Activated T-helper 2 cell treated with anti-CD3 and anti-CD28 coated beads, Interferon-gamma antibody, Interleukin-2, Interleukin-4, amounts not matched to agents 10 μg/mL and 5 μg/mL and 100 μg/mL, durations not matched to agents 14 hours and 24 hours and 36 hours (primary cell): Measurements from ENCODE around the gene PPP1R2B. TPM values are rescaled to one million over a fixed set of nuclear protein-coding genes. Genes with fewer than 3 reads are reported as not detected.
"Not testable (repeated sequence)": the region's sequence is repeated elsewhere in the genome, so short reads cannot be mapped to it uniquely, and the experiment has no call there.

ENCODE experiments used
- DNase-seq: peaks from one replicate; pipeline ENCODE4 v3.0.0; 2021; ENCODE audit warnings: low spot score
- H3K27ac Mint-ChIP-seq: one replicate; pipeline ENCODE4 v1.8.0; 2021; ENCODE audit warnings: mixed read lengths
- H3K27me3 Mint-ChIP-seq: one replicate; pipeline ENCODE4 v1.8.0; 2021; ENCODE audit warnings: low read depth, mixed read lengths
- H3K36me3 Mint-ChIP-seq: one replicate; pipeline ENCODE4 v1.8.0; 2021; ENCODE audit warnings: low read depth, mixed read lengths
- H3K4me1 Mint-ChIP-seq: one replicate; pipeline ENCODE4 v1.8.0; 2021; ENCODE audit warnings: low read depth, mixed read lengths
- H3K4me3 Mint-ChIP-seq: one replicate; pipeline ENCODE4 v1.8.0; 2021; ENCODE audit warnings: low read depth, mild to moderate bottlenecking, moderate library complexity, mixed read lengths
- H3K9me3 Mint-ChIP-seq: one replicate; pipeline ENCODE4 v1.8.0; 2021; ENCODE audit warnings: mixed read lengths
- intact Hi-C: fragments of 100-400 bp; cut with micrococcal nuclease; formaldehyde crosslinking; loops from one replicate; pipeline ENCODE4 v1.15.1; 2023
- total RNA-seq: library from RNA; stranded (reverse); gene quantifications from 2 replicates; pipeline ENCODE4 v1.2.3, GENCODE V29; 2022

Gene PPP1R2B
- total RNA-seq, 1 donor from 2014 or later = 0.66 TPM

DNA sequence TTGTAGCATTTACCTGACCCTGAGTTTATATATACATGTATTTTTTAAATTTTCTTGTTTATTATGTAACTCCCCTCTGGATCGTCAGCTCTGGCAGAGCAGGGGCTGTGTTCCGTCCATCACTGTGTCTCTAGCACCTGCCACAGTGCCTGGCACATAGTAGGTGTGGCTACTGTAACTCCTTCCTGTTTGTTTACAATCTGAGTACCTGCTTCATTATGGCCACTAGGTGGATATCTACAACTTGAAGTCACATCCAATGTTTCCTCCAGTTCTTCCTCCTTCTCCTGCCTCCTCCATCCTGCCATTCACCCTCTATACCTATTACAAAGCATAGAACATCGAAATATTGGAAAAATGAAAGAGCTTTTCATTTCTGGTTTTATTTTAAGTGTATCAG is 14.2 kb upstream of the PPP1R2B start:
- H3K4me1 Mint-ChIP-seq = peaks cover 8% of the 10 kb centered on the region
- no peak overlapping the region for H3K4me3 Mint-ChIP-seq
- intact Hi-C loops = loop anchor here (10.0 kb wide), 1 partner anchor 299 kb away; no protein-coding TSS in a partner anchor
- H3K27me3 Mint-ChIP-seq = peaks cover 2% of the 10 kb centered on the region
- H3K36me3 Mint-ChIP-seq = no peaks in the 10 kb centered on the region
- H3K9me3 Mint-ChIP-seq = no peaks in the 10 kb centered on the region
- H3K27ac Mint-ChIP-seq = no peak overlapping the region
- DNase-seq = no peak

DNA sequence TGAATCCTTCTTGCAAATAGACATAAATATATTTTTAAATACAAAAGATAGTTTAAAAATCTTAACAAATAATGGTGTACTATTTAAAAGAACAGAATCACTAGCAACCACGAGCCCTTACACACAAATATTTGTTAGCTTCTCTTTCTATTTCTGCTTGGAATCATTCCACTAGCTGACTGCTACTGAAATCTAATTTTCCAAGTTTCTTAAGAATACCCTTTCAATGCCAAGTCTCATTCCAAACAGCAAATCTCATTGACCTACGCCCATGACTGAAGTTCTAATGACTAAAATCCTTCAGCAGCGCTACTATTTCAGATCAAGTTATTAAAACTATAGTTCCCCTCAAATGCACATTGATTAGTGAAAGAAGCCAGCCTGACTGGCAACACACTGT is 13.2 kb upstream of the PPP1R2B start:
- intact Hi-C loops = loop anchor here (10.0 kb wide), 1 partner anchor 298 kb away; no protein-coding TSS in a partner anchor
- H3K4me1 Mint-ChIP-seq = peaks cover 8% of the 10 kb centered on the region

DNA sequence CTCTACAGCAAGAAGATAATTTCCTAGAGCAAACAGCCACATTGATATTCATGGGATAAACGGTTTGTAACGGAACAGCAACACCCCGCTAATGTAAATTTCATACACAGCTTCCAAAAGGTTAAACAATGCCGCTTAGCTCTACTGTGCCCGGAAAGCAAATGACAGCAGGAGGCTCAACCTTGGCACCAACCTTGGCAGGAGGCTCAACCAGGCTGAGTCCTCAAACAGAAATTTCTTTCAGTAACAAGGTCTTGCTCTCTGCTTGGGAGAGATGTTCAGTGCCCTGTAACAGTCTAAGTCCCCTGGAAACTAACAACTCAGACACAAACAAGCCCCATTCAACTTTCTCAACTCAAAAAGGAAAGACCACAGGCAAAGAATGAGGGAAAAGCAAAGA is 11.1 kb upstream of the PPP1R2B start:
- no peaks in the 10 kb centered on the region for H3K36me3 Mint-ChIP-seq
- no peak overlapping the region for H3K27ac Mint-ChIP-seq
- intact Hi-C loops = loop anchor here (10.0 kb wide), 1 partner anchor 296 kb away; no protein-coding TSS in a partner anchor
- H3K9me3 Mint-ChIP-seq = no peaks in the 10 kb centered on the region
- no peak overlapping the region for H3K4me3 Mint-ChIP-seq
- peaks cover 3% of the 10 kb centered on the region for H3K4me1 Mint-ChIP-seq
- DNase-seq = no peak
- peaks cover 2% of the 10 kb centered on the region for H3K27me3 Mint-ChIP-seq

More for the DNA sequence above, 13.2 kb upstream of the PPP1R2B start:
- Mint-ChIP-seq H3K36me3 (no peaks in the 10 kb centered on the region), H3K4me3 (no peak overlapping the region), H3K27me3 (peaks cover 2% of the 10 kb centered on the region), H3K9me3 (no peaks in the 10 kb centered on the region), H3K27ac (no peak overlapping the region)
- no peak for DNase-seq

DNA sequence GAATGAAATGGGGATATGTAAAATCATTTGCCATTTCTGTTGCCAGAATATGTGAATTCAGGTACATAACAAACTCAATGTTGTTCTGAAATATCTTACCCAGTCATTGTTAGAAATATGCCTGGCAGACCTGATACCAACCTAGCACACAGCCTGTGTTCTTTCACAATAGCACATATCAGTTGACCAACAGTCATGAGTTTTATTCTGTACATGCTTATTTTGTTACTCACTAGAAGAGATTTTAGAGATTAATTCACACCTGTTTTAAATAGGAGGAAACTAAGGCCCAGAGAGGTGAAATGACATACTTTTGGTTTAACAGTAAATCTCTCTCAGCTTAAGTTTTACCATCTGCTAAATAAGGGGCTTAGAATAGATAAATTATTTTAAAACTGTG is 8.4 kb upstream of the PPP1R2B start:
- DNase-seq = no peak
- intact Hi-C loops = no loop called here
- Mint-ChIP-seq H3K27ac (no peak overlapping the region), H3K9me3 (no peaks in the 10 kb centered on the region), H3K4me3 (no peak overlapping the region), H3K27me3 (peaks cover 2% of the 10 kb centered on the region), H3K36me3 (no peaks in the 10 kb centered on the region), H3K4me1 (no peaks in the 10 kb centered on the region)

DNA sequence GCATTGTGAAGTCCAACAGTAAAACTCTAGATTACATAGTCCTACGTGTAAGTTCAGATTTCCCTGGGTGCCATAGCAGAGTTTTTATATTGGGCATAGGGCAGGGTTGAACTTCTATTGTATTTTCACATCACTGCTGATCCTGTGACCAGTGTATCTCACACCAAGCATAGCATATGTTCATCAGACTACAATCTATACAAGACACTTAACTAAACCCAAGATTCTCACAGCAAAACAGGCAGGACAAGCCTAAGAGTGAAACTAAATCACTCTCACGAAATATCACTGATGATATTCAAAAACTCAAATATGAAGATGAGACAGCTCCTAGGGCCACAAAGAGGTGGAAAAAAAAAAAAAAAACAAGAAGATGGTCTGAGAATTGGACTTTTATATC is 3.2 kb upstream of the PPP1R2B start:
- peaks cover 14% of the 10 kb centered on the region for H3K9me3 Mint-ChIP-seq

DNA sequence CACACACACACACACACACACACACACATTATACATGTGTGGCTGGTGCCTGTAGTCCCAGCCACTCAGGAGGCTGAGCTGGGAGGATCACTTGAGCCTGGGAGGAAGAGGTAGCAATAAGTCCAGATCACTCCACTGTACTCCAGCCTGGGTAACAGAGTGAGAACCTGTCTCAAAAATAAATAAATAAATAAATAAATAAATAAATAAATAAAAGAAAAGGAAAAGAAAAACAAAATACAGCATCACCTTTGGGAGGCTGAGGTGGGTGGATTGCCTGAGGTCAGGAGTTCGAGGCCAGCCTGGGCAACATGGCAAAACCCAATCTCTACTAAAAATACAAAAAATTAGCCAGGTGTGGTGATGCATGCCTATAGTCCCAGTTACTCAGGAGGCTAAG is 1.6 kb upstream of the PPP1R2B start:
- peaks cover 20% of the 10 kb centered on the region for H3K27me3 Mint-ChIP-seq
- intact Hi-C loops, H3K27ac Mint-ChIP-seq, H3K4me3 Mint-ChIP-seq, H3K4me1 Mint-ChIP-seq, H3K36me3 Mint-ChIP-seq, DNase-seq: not testable (repeated sequence)
- H3K9me3 Mint-ChIP-seq = peaks cover 21% of the 10 kb centered on the region

More for the DNA sequence above, 3.2 kb upstream of the PPP1R2B start:
- Mint-ChIP-seq H3K27me3 (peaks cover 17% of the 10 kb centered on the region), H3K4me1 (no peaks in the 10 kb centered on the region), H3K36me3 (peaks cover 6% of the 10 kb centered on the region), H3K4me3 (no peak overlapping the region), H3K27ac (no peak overlapping the region)
- intact Hi-C loops = no loop called here
- DNase-seq = no peak

DNA sequence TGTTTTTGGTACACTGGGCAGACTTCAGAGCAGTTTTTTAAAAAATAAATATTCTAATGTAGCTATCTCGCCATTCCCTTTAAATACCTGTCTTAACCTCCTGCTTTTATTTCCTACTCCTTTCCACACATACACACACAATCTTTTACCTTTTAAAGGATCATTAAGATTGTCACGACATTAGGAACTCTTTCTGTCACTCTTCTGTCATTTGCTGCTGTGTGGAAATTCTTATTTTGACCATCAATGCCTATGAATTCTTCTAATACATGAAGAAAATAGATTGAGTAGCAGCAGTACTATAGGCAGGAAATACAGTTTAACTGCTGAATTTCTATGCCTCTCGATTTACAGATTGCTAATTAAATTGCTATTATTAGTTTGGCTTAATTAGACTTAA is 1.8 kb downstream of the PPP1R2B start:
- peaks cover 3% of the 10 kb centered on the region for H3K4me1 Mint-ChIP-seq
- H3K27ac Mint-ChIP-seq = no peak overlapping the region
- H3K4me3 Mint-ChIP-seq = no peak overlapping the region
- intact Hi-C loops = no loop called here
- peaks cover 17% of the 10 kb centered on the region for H3K36me3 Mint-ChIP-seq
- DNase-seq = no peak
- peaks cover 43% of the 10 kb centered on the region for H3K9me3 Mint-ChIP-seq
- peaks cover 29% of the 10 kb centered on the region for H3K27me3 Mint-ChIP-seq

DNA sequence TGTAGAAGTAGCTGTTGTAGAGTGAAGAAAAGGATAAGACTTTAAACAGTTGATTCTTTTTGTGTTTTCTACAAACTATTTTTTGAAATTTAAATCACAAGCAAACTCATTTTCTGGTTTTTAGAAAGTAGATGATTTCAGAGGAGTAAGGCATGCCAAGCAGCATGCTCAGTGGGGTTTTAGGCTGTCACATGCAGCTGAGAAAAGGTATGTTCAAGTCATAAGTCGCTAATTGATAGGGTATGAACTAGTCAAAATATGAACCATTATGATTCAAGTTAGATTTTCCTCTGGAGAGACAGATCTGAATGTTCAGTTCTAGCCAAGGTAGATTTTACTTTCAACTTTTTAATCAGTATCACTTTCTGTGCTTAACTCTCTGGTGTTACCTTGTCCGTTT is 3.0 kb downstream of the PPP1R2B start:
- H3K27ac Mint-ChIP-seq, intact Hi-C loops, DNase-seq, H3K4me3 Mint-ChIP-seq, H3K4me1 Mint-ChIP-seq: not testable (repeated sequence)
- peaks cover 37% of the 10 kb centered on the region for H3K9me3 Mint-ChIP-seq
- H3K27me3 Mint-ChIP-seq = peaks cover 26% of the 10 kb centered on the region
- H3K36me3 Mint-ChIP-seq = peaks cover 17% of the 10 kb centered on the region

DNA sequence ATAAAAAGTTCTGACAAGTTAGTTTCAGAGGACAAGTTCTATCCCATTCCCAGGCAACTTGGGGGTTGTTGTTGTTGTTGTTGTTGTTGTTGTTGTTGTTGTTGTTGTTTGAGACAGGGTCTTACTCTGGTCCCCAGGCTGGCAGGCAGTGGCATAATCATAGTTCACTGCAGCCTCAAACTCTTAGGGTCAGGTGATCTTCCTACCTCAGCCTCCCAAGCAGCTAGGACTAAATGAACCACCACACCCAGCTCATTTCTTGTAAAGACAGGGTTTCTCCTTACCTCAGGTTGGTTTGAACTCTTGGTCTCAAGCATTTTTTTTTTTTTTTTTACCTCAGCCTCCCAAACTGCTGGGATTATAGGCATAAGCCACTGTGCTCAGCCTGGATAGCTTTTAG is 15.3 kb downstream of the PPP1R2B start:
- H3K4me1 Mint-ChIP-seq = peaks cover 21% of the 10 kb centered on the region

DNA sequence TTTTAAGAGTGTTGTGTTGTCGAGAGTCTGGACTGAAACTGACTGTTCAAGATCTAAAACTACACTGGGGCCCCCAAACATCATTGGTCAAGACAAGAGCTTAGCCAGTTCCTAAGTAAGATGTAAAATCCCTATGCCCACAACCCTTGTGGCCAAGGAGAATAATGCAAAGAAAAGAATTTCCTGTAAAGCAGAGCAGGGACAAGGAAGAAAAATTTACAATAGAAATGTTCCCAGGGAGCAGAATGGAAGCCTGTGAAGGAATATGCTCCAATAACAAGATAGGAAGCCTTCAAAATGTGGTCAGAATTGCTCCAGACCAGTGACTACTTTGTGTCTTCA is 20.4 kb downstream of the PPP1R2B start:
- intact Hi-C loops = loop anchor here (1.0 to 2.0 kb wide), 2 partner anchors 50 to 155 kb away; no protein-coding TSS in a partner anchor
- H3K9me3 Mint-ChIP-seq = peaks cover 39% of the 10 kb centered on the region
- no peak overlapping the region for H3K4me3 Mint-ChIP-seq
- no peak for DNase-seq
- peaks cover 17% of the 10 kb centered on the region for H3K4me1 Mint-ChIP-seq
- H3K36me3 Mint-ChIP-seq = peaks cover 18% of the 10 kb centered on the region
- no peak overlapping the region for H3K27ac Mint-ChIP-seq
- no peaks in the 10 kb centered on the region for H3K27me3 Mint-ChIP-seq

More for the DNA sequence above, 15.3 kb downstream of the PPP1R2B start:
- DNase-seq = no peak
- no peaks in the 10 kb centered on the region for H3K27me3 Mint-ChIP-seq
- H3K36me3 Mint-ChIP-seq = peaks cover 7% of the 10 kb centered on the region
- intact Hi-C loops = no loop called here
- H3K4me3 Mint-ChIP-seq = no peak overlapping the region
- H3K27ac Mint-ChIP-seq = no peak overlapping the region
- peaks cover 11% of the 10 kb centered on the region for H3K9me3 Mint-ChIP-seq

DNA sequence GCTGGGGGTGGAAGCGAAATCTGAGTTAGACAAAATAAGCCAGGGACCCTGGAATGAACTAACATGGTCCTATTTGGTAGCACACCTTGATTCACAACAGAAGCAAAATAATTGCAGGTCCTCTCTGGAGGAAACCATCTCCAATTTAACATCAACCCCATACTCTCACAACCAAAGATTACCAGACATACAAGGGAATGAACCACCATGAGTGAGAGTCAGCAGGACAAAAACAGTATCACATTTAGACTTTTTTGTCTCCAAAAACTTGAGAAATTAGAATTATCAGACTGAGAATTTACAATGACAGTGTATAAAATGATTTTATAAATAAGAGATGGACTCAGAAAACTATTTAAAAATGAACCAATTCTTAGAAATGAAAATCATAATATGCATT is 21.1 kb downstream of the PPP1R2B start:
- H3K4me1 Mint-ChIP-seq = peaks cover 17% of the 10 kb centered on the region
- no peak overlapping the region for H3K4me3 Mint-ChIP-seq
- H3K9me3 Mint-ChIP-seq = peaks cover 39% of the 10 kb centered on the region
- H3K27ac Mint-ChIP-seq = no peak overlapping the region
- DNase-seq = no peak
- H3K27me3 Mint-ChIP-seq = no peaks in the 10 kb centered on the region
- H3K36me3 Mint-ChIP-seq = peaks cover 18% of the 10 kb centered on the region
- intact Hi-C loops = loop anchor here (2.0 kb wide), 1 partner anchor 50 kb away; no protein-coding TSS in a partner anchor

DNA sequence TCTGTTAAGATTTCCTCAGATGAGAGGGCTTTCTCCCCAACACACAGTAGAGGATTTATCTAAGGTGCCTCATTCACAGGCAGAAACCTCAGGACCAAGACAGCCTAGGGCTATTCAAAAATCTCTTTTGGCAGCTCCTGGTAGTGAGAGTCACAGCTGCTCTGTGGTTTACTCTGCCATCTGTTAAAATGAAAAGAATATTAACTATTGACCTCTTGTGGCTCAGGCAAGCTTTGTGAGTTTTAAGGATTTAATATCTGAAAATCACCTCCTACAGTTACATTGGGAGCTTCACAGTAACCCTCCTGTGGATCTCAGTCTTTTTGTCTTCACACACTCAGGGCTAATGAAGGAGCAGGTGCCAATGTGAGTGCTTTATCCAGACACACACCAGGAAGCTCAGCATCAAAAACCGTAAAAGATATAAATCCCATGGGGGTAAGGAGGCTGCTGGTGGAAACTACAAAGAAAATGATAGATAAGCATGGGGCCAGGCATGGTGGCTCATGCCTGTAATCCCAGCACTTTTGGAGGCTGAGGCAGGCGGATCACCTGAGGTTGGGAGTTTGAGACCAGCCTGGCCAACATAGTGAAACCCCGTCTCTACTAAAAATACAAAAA is 29.7 kb downstream of the PPP1R2B start:
- intact Hi-C loops = no loop called here
- Mint-ChIP-seq H3K9me3 (no peaks in the 10 kb centered on the region), H3K4me3 (no peak overlapping the region), H3K4me1 (no peaks in the 10 kb centered on the region), H3K27me3 (peaks cover 14% of the 10 kb centered on the region), H3K36me3 (no peaks in the 10 kb centered on the region), H3K27ac (no peak overlapping the region)
- DNase-seq = no peak

DNA sequence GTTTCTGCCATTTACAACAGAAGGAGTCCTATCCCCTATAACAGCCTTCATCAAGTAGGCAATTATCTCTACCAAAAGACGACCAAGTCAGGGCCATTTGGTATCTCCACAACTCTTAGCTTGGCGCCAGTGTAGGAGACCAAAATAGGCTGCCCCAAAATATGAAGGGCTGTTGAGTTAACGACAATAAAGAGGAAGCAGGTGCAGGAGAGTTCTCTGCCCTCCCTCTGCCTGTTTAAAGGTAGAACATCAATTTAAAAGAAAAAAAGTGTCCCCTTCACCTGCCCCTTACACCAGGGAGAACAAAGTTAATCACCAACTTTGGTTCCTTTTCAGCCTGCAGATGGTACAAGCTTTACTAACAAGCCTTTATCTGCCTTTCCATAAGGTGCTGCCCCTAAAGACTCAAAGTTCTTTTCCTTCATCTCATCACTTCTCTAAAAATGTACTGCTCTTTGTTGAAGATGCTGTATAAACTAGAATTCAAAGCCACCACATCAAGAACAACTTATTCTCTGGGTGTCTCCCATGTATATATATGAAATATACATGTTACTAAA is 33.3 kb downstream of the PPP1R2B start:
- Mint-ChIP-seq H3K4me3 (no peak overlapping the region), H3K36me3 (no peaks in the 10 kb centered on the region), H3K27ac (no peak overlapping the region), H3K27me3 (peaks cover 8% of the 10 kb centered on the region), H3K9me3 (no peaks in the 10 kb centered on the region), H3K4me1 (no peaks in the 10 kb centered on the region)
- no peak for DNase-seq
- intact Hi-C loops = no loop called here
